T47D (cell line): ENCODE measurements around the gene KLF4.
"Not testable (repeated sequence)": the region's sequence is repeated elsewhere in the genome, so short reads cannot be mapped to it uniquely, and the experiment has no call there.

ENCODE experiments used
- DNase-seq, 2 experiments: peaks; one replicate each; pipeline versions ENCODE4 v3.0.0 to v3.0.0-alpha.2; 2011 to 2012; ENCODE audit warnings: low read depth in 1 of 2, low spot score in 1 of 2
- JUND ChIP-seq: IDR thresholded peaks from 2 replicates; pipeline ENCODE4 v1.6.1; 2012; ENCODE audit warnings: low read depth
- in situ Hi-C: cut with HindIII; loops from 2 replicates; pipeline ENCODE4 v1.10.0; 2016; ENCODE audit warnings: low sequenced_read_pairs, low pct_unique_long_range_greater_than_20kb

Gene KLF4

GRCh38 chr9:107496976-107497375 lies 7.4 kb upstream of the KLF4 start:
- in situ Hi-C loops, result no loop called here
- no peak for TF ChIP-seq JUND
- no peak for DNase-seq

DNA sequence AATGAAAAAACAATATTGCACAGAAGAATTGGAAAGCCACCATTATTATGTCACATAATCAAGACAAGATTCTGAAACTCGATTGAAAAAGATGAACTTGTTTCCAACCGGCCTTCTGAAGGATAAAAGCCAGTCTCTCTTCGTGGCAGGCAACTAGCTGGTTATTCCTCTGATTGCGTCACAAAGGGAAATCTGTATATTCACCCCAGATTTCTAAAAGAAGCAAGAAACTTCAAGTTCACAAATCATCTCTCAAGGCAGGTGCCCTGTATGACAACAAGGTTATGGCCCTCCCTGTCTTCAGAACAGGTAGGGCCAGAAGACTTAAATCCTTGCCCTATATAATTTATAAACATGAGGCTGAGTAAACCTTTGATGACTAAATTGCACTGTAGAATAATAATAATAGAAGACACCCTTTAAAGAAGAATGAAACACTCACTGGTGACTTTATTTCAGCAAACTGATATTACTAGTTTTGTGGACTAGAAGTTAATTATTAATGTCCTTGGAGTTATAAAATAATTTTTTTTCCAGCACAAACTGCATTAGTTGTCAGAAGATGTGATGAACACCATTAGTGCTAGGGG lies 2.9 kb upstream of the KLF4 start:
- no peak for DNase-seq
- TF ChIP-seq JUND, result no peak
- in situ Hi-C loops, result no loop called here

DNA sequence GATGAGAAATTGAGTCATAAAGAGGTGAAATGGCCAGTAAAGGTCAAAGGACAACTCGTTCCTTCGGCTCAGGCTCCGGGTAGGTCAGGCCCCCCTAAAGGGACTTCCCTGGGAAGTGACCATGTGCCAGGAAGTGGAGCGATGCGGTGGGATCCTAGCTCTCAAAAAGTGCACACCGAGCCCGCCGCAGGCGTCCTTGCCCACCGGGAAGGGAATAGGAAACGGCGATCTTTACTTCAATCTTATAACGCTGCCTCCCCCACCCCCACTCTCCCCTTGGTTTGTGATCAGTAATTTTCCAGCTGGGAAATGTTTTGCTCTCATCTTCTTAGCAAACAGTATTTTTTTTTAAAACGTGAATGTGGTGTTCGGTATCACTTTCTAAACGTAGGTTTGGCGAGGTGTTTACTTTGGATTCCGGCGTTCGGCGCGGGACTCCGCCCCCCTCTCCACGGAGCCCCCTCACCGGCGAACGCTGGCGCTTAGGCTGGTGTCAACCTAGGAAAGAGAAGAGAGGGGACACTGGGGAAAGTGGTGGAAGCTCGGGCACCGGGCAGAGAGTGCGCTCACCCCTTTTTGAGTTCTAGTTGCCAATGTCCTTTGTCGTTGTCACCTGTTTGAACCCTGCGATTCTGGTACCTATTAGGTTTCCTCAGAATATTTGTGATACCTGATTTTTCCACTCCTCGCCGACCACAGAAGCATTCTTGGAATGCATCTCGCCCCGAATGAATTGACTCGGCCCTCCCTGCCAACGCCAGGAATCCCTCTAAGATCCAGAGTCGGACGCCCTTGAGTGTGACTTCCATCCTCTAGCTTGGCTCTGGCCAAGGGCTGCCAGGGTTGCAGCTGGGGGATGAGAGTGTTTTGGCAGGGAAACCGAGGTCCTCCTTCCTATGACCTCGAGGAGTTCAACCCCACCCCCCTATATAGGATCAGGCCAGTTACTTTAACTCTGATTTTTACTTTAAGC lies 1.8 kb upstream of the KLF4 start:
- DNase-seq, result no peak
- TF ChIP-seq JUND, result no peak
- in situ Hi-C loops, result no loop called here

- in situ Hi-C loops, DNase-seq: not testable (repeated sequence)
These were observed 1.0 kb upstream of the KLF4 start for GRCh38 chr9:107490606-107490970.

DNA sequence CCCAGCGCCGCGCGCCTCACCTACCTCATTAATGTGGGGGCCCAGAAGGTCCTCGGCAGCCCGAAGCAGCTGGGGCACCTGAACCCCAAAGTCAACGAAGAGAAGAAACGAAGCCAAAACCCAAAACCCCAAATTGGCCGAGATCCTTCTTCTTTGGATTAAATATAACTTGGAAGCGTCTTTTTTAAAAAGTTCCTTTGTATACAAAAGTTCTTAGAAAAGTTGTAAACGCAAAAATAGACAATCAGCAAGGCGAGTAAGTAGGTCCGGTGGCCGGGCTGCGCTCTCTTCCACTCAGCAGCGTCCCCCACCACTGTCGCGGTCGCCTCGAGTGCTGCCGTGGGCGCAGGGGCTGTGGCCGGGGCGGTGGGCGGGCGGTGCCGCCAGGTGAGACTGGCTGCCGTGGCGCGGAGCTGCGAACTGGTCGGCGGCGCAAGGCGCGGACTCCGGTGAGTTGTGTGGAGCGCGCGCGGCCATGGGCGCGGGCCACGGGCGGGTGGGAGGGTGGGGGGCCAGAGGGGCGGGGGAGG lies 360 bp downstream of the KLF4 start:
- in situ Hi-C loops, result no loop called here
- DNase-seq, result peak in 1 of 2 experiments; percentile 38
- TF ChIP-seq JUND, result no peak

- DNase-seq, result peak; percentile 73 to 81
- in situ Hi-C loops, result no loop called here
- TF ChIP-seq JUND, result no peak
These were observed 1.0 kb downstream of the KLF4 start for GRCh38 chr9:107488375-107489143.

- TF ChIP-seq JUND, result no peak
- in situ Hi-C loops, result no loop called here
- peak in 1 of 2 experiments; percentile 45 for DNase-seq
These were observed 1.8 kb downstream of the KLF4 start for GRCh38 chr9:107487521-107488374.

DNA sequence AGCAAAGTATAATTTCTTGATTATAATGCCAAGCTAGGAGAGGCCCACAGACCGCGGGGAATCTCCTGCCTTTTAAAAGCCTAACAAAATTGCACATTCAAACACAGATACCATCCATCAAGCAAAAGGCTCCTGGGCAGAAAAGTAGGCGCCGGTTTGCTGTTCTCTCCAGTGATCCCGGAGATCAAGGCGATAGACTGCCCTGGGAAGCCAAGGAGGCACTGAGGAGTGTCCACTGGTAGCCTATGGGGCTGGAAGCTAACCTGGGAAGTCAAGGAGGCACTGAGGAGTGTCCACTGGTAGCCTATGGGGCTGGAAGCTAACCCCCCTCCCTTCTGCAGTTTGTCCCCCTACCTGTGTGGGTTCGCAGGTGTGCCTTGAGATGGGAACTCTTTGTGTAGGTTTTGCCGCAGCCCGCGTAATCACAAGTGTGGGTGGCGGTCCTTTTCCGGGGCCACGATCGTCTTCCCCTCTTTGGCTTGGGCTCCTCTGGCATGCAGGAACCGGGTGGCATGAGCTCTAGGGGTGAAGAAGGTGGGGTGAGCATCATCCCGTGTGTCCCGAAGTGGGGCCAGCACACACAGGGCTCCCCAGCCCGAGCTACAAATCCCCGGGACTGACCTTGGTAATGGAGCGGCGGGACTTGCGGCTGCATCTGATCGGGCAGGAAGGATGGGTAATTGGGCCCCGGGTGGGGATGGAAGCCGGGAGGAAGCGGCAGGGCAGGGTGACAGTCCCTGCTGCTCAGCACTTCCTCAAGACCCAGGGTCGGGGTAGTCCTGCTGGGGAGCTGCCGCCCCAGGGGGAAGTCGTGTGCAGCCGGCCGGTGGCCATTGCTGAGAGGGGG lies 2.7 kb downstream of the KLF4 start:
- TF ChIP-seq JUND, result no peak
- DNase-seq, result no peak
- in situ Hi-C loops, result no loop called here

DNA sequence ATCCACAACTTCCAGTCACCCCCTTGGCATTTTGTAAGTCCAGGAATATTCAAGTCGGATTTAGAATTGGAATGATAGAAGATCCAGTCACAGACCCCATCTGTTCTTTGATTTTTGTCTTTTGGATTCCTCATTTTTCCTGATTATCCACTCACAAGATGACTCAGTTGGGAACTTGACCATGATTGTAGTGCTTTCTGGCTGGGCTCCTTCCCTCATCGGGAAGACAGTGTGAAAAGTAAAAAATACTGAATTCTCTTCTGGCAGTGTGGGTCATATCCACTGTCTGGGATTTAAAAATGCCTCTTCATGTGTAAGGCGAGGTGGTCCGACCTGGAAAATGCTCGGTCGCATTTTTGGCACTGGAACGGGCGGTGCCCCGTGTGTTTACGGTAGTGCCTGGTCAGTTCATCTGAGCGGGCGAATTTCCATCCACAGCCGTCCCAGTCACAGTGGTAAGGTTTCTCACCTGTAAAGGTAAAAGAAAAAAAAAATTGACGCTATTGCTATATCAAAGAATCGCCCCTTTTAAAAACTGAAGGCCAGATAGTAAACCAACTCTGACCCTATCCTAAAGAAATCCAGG lies 4.0 kb downstream of the KLF4 start:
- in situ Hi-C loops, result no loop called here
- no peak for DNase-seq
- no peak for TF ChIP-seq JUND

DNA sequence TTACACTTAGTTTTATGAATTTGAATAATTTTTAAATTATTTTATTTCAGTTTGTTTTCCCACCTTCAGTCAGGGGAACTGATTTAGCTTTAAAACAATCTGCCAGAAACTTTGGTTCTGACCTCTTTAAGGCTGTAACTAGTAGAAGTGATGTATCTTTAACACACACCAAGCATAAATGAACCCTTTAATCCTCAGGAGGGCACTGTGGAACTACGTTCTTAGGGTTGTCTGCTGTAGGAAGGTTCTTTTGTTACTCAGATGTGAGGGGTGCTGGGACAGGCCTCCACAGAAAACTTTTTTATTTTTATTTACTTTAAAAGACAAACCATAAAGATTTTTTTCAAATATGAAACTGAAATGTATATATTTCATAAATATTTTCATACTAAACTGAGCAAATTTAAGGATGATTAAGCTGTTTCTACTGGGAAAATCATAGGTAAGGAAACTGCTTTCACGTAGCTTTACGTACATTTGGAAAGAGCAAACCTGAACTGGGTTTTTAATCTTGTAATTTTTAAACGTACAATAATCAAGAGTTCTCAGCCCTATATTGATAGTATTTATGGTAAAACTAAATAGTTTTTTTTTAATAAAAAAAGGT lies 5.3 kb downstream of the KLF4 start:
- in situ Hi-C loops, result no loop called here
- DNase-seq, result peak; percentile 73 to 90
- no peak for TF ChIP-seq JUND
